Measurements from ENCODE around the gene FSTL5.

DNA sequence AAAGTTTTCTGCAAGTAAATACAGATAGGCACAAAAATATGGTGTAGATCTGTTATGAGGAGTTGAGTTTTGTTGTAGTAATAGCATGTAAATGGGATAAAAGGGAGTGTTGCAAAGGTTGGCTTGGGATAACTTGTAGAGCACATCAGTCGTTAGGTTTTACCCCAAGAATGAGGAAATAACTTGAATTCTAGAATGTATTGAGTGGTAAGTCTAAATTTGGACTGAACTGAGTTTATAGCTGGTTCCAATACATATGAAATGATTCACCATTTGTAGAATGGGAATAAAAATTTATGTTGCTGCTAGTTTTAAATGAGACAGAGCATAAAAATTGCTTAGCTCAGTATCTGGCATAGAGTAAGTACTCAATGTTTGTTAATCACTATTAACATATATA, 719.2 kb downstream of the FSTL5 start:
- no peak for TF ChIP-seq ZNF263 (CRISPR knock-in tag; IDR thresholded peaks at IDR 0.05; ENCODE audit: borderline replicate concordance)
- no peak for TF ChIP-seq SOX6 (IDR thresholded peaks at IDR 0.05)
- TF ChIP-seq, protein P1, sequence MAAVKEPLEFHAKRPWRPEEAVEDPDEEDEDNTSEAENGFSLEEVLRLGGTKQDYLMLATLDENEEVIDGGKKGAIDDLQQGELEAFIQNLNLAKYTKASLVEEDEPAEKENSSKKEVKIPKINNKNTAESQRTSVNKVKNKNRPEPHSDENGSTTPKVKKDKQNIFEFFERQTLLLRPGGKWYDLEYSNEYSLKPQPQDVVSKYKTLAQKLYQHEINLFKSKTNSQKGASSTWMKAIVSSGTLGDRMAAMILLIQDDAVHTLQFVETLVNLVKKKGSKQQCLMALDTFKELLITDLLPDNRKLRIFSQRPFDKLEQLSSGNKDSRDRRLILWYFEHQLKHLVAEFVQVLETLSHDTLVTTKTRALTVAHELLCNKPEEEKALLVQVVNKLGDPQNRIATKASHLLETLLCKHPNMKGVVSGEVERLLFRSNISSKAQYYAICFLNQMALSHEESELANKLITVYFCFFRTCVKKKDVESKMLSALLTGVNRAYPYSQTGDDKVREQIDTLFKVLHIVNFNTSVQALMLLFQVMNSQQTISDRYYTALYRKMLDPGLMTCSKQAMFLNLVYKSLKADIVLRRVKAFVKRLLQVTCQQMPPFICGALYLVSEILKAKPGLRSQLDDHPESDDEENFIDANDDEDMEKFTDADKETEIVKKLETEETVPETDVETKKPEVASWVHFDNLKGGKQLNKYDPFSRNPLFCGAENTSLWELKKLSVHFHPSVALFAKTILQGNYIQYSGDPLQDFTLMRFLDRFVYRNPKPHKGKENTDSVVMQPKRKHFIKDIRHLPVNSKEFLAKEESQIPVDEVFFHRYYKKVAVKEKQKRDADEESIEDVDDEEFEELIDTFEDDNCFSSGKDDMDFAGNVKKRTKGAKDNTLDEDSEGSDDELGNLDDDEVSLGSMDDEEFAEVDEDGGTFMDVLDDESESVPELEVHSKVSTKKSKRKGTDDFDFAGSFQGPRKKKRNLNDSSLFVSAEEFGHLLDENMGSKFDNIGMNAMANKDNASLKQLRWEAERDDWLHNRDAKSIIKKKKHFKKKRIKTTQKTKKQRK (IDR thresholded peaks at IDR 0.05; ENCODE audit: borderline replicate concordance, low read depth, low read length), result no peak
- TF ChIP-seq, protein P2, sequence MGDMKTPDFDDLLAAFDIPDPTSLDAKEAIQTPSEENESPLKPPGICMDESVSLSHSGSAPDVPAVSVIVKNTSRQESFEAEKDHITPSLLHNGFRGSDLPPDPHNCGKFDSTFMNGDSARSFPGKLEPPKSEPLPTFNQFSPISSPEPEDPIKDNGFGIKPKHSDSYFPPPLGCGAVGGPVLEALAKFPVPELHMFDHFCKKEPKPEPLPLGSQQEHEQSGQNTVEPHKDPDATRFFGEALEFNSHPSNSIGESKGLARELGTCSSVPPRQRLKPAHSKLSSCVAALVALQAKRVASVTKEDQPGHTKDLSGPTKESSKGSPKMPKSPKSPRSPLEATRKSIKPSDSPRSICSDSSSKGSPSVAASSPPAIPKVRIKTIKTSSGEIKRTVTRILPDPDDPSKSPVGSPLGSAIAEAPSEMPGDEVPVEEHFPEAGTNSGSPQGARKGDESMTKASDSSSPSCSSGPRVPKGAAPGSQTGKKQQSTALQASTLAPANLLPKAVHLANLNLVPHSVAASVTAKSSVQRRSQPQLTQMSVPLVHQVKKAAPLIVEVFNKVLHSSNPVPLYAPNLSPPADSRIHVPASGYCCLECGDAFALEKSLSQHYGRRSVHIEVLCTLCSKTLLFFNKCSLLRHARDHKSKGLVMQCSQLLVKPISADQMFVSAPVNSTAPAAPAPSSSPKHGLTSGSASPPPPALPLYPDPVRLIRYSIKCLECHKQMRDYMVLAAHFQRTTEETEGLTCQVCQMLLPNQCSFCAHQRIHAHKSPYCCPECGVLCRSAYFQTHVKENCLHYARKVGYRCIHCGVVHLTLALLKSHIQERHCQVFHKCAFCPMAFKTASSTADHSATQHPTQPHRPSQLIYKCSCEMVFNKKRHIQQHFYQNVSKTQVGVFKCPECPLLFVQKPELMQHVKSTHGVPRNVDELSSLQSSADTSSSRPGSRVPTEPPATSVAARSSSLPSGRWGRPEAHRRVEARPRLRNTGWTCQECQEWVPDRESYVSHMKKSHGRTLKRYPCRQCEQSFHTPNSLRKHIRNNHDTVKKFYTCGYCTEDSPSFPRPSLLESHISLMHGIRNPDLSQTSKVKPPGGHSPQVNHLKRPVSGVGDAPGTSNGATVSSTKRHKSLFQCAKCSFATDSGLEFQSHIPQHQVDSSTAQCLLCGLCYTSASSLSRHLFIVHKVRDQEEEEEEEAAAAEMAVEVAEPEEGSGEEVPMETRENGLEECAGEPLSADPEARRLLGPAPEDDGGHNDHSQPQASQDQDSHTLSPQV (IDR thresholded peaks at IDR 0.05), result no peak
- no peak for TF ChIP-seq EHMT2 (IDR thresholded peaks at IDR 0.05)
- TF ChIP-seq HDAC6 (IDR thresholded peaks at IDR 0.05; ENCODE audit: low read depth, low read length), result no peak
- no peak for TF ChIP-seq POLR2A (conservative IDR thresholded peaks at IDR 0.05)
- no peak for TF ChIP-seq ZNF232 (CRISPR knock-in tag; IDR thresholded peaks at IDR 0.05)
- no peak for TF ChIP-seq NCOA6 (IDR thresholded peaks at IDR 0.05)
- no peak for TF ChIP-seq CTCF (IDR thresholded peaks at IDR 0.05 in 2 of 3, conservative IDR thresholded peaks at IDR 0.05 in 1 of 3; ENCODE audit: insufficient read depth in 2 of 3, low read depth in 1 of 3, low read length in 3 of 3)
- no peak for TF ChIP-seq RFX5 (IDR thresholded peaks at IDR 0.05; ENCODE audit: low read depth, low read length)
